Mesothelial cell of epicardium (in vitro differentiated cells): ENCODE measurements around the gene TBCD. TPM values are rescaled to one million over a fixed set of nuclear protein-coding genes. Genes with fewer than 3 reads are reported as not detected.

Experiments
- DNase-seq, 2 experiments: peaks; one replicate each; pipeline ENCODE4 v3.0.0; 2021; ENCODE audit warnings: low spot score in 2 of 2; ENCODE audit not compliant: unreplicated experiment in 2 of 2
- H3K27ac Mint-ChIP-seq: 2 replicates; pipeline ENCODE4 v1.8.0; 2021; ENCODE audit warnings: mixed read lengths
- H3K27me3 Mint-ChIP-seq: 2 replicates; pipeline ENCODE4 v1.8.0; 2021; ENCODE audit warnings: low read depth, mixed read lengths
- H3K36me3 Mint-ChIP-seq: 2 replicates; pipeline ENCODE4 v1.8.0; 2021; ENCODE audit warnings: mixed read lengths
- H3K4me1 Mint-ChIP-seq: 2 replicates; pipeline ENCODE4 v1.8.0; 2021; ENCODE audit warnings: mixed read lengths
- H3K4me3 Mint-ChIP-seq: 2 replicates; pipeline ENCODE4 v1.8.0; 2021; ENCODE audit warnings: mild to moderate bottlenecking, moderate library complexity, mixed read lengths
- H3K9me3 Mint-ChIP-seq: 2 replicates; pipeline ENCODE4 v1.8.0; 2021; ENCODE audit warnings: mixed read lengths
- CTCF ChIP-seq: fragments of 200-600 bp; sonication (generic); IDR thresholded peaks from one replicate; pipeline ENCODE4 v1.5.0; 2021; ENCODE audit warnings: antibody characterized with exemption; ENCODE audit not compliant: unreplicated experiment
- total RNA-seq: library from RNA; stranded (reverse); gene quantifications from 3 replicates; pipeline ENCODE4 v1.2.1, GENCODE V29; 2021

The TBCD gene
- total RNA-seq, 1 donor from 2014 or later: 117 TPM

GRCh38 chr17:82926081-82926480, 174.2 kb downstream of the TBCD start:
- Mint-ChIP-seq H3K27ac (no peak overlapping the region), H3K9me3 (no peaks in the 10 kb centered on the region), H3K4me3 (no peak overlapping the region), H3K27me3 (no peaks in the 10 kb centered on the region), H3K4me1 (no peaks in the 10 kb centered on the region), H3K36me3 (peaks cover 35% of the 10 kb centered on the region)
- TF ChIP-seq CTCF: no peak
- DNase-seq: no peak

GRCh38 chr17:82926716-82927115, 174.9 kb downstream of the TBCD start:
- Mint-ChIP-seq H3K27ac (no peak overlapping the region), H3K9me3 (no peaks in the 10 kb centered on the region), H3K36me3 (peaks cover 35% of the 10 kb centered on the region), H3K27me3 (no peaks in the 10 kb centered on the region), H3K4me3 (no peak overlapping the region), H3K4me1 (no peaks in the 10 kb centered on the region)
- no peak for DNase-seq
- TF ChIP-seq CTCF: no peak

- Mint-ChIP-seq H3K27me3 (no peaks in the 10 kb centered on the region), H3K9me3 (no peaks in the 10 kb centered on the region), H3K4me3 (no peak overlapping the region), H3K4me1 (no peaks in the 10 kb centered on the region), H3K27ac (no peak overlapping the region), H3K36me3 (peaks cover 37% of the 10 kb centered on the region)
- no peak for DNase-seq
- no peak for TF ChIP-seq CTCF
Measured at GRCh38 chr17:82927311-82927660, 175.4 kb downstream of the TBCD start.

GRCh38 chr17:82927661-82928601, 176.1 kb downstream of the TBCD start:
- TF ChIP-seq CTCF: no peak
- Mint-ChIP-seq H3K9me3 (no peaks in the 10 kb centered on the region), H3K27ac (no peak overlapping the region), H3K36me3 (peaks cover 37% of the 10 kb centered on the region), H3K27me3 (no peaks in the 10 kb centered on the region), H3K4me3 (no peak overlapping the region), H3K4me1 (no peaks in the 10 kb centered on the region)
- no peak for DNase-seq

GRCh38 chr17:82929011-82929622, 177.3 kb downstream of the TBCD start:
- Mint-ChIP-seq H3K27me3 (no peaks in the 10 kb centered on the region), H3K4me1 (no peaks in the 10 kb centered on the region), H3K9me3 (no peaks in the 10 kb centered on the region), H3K4me3 (no peak overlapping the region), H3K36me3 (peaks cover 38% of the 10 kb centered on the region), H3K27ac (no peak overlapping the region)
- no peak for TF ChIP-seq CTCF
- DNase-seq: no peak
